Activated CD4-positive, alpha-beta T cell treated with anti-CD3 and anti-CD28 coated beads, Interleukin-2, amount 50 U/mL, for 24 hours (primary cell): ENCODE measurements around the gene OR6N2.

Experiments used
- DNase-seq, 2 donors: peaks; one replicate each; pipeline ENCODE4 v3.0.0-alpha.2; 2020; ENCODE audit warnings: low read depth in 1 of 2, low spot score in 1 of 2

Gene OR6N2

DNA sequence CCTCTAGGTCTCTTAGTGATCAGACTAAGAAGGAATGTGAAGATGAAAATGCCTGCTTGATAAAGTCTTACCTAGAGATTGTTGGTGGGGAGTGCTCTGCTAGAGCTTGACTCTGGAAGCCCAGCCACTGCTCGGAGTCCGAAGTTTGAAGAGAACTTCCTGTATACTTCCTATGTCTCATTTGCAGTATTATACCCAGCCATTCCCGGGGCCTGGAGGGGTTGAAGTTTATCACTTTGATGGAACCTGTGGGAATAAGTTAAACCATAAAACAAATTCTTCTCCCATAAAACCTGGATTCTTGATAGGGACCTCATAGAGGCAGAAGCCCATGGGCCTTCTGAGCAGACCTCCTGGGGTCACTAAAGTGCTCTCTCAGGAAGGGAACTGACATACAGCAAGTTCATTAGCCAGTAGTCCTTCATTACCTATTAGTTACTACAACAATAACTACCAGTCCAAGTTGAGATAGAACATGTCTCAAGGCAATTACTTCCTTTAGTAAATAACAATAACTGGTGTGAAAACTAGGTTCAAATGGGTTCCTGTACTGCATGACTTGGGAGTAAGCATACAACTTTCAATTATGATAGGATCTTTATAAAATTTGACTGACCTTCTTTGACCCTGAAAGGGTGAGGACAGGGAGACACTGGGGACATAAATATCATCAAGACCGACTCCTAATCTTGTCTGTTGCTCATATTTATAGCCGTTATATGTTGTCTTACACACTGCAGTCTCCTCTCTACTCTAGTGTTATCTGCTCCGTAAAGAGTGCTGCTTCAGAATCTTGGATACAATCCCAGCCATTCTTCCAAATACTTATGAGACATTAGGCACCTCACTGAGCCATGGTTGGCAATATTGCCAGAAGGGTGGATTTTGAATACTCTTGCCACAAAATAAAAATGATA lies 8.8 kb downstream of the OR6N2 start, which contains the start of gene OR6N1:
OR6N1 (minus strand) TSS at position 246 of the 917 bp plus-strand sequence. CDS start 5,513 bp downstream, outside the sequence.
- DNase-seq, result no peak

- DNase-seq, result no peak
Measured at GRCh38 chr1:158754420-158754819, 26.6 kb downstream of the OR6N2 start, which contains the start of gene OR6K6. TSS of gene OR6K6 (plus strand) at chr1:158754720. CDS start at chr1:158754888, 168 bp downstream.

DNA sequence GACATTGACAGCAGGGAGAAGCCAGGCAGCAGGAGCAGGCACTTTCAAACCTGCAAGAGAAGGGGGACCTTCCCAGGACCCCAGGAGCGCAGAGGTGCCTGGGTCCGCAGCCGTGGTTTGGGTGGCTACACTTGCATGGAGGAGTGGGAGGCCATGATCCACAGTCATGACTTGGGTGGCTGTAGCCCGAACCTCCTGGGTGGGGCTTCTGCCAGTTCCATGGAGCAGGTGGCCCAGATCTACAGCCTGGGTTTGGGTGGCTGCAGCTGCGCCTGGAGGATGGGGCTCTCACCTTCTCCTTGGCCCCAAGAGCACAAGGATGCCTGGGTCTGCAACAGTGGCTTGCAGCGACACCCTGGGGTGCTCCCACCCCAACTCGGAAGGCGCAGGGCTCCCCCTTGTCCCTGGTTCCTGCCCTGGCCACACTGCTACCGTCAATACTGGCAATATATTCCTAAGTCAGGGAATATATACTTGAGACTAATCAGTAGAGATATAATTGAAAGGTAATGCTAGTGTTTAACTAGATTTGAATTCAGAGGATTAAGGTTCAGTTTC lies 28.8 kb downstream of the OR6N2 start:
- no peak for DNase-seq

DNA sequence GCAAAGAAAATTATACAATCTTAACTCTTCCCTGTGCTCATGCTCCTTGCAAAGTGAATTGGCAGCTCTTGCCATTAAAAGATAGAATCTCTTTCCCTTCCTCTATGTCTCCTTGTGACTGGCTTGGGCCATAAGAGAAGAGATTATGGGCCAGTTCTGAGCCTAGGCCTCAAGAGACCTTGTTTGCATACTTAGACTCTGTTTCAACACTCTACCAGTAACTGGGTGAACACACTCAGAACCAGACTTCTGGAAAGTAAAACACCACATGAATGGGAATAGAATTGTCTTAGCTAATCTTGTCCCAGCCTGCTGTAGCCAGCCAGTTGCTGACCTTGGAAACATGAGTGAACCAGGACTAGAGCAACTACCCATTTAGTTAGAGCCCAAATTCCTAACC lies 45.2 kb downstream of the OR6N2 start:
- DNase-seq, result no peak

- no peak for DNase-seq
Measured at GRCh38 chr1:158732524-158732923, 48.5 kb downstream of the OR6N2 start.

DNA sequence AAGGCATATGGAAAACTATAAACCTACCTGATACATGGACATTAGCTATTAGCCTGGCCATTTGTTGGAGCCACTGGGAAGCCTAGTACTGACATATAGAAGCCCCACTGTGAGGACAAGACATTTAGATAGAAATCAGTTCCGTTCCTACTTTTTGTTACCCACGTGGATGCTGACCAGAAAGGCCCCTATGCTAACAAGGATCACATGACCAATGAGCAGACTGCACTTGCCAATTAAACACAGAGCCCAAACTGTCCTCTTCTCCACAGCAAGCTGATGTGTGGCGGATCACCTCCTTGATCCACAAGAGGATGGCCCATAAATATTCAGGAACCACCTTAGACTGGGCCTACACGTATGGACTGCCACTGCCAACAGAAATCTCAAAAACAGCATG lies 49.3 kb downstream of the OR6N2 start:
- DNase-seq, result no peak

GRCh38 chr1:158730453-158730852 lies 50.6 kb downstream of the OR6N2 start:
- no peak for DNase-seq

GRCh38 chr1:158728510-158729225 lies 52.3 kb downstream of the OR6N2 start:
- no peak for DNase-seq

- DNase-seq, result no peak
Measured at GRCh38 chr1:158724442-158724841, 56.6 kb downstream of the OR6N2 start.
